CD4-positive, alpha-beta T cell treated with Interleukin-6 at 100 ng/mL for 8 hours (primary cell): ENCODE data around the gene S100Z.
"Not testable (repeated sequence)": the region's sequence is repeated elsewhere in the genome, so short reads cannot be mapped to it uniquely, and the experiment has no call there.

Experiments
- DNase-seq: peaks from one replicate; pipeline ENCODE4 v3.0.0-alpha.2; 2020; ENCODE audit warnings: mixed read lengths, low spot score

Gene S100Z

GRCh38 chr5:76826416-76826815 is 23.4 kb upstream of the S100Z start:
- DNase-seq: not testable (repeated sequence)

GRCh38 chr5:76831110-76831452 is 18.7 kb upstream of the S100Z start:
- no peak for DNase-seq

GRCh38 chr5:76836181-76836580 is 13.6 kb upstream of the S100Z start:
- no peak for DNase-seq

- DNase-seq: no peak
These were observed 13.2 kb upstream of the S100Z start for GRCh38 chr5:76836585-76836984.

GRCh38 chr5:76838481-76839261 is 11.1 kb upstream of the S100Z start:
- no peak for DNase-seq

- no peak for DNase-seq
These were observed 8.5 kb upstream of the S100Z start for GRCh38 chr5:76841361-76841760.

- no peak for DNase-seq
These were observed 3.9 kb upstream of the S100Z start for GRCh38 chr5:76845890-76846289.

- no peak for DNase-seq
These were observed 830 bp downstream of the S100Z start for GRCh38 chr5:76850543-76851145.

- DNase-seq: no peak
These were observed 2.0 kb downstream of the S100Z start for GRCh38 chr5:76851728-76852369.

- no peak for DNase-seq
These were observed 3.0 kb downstream of the S100Z start for GRCh38 chr5:76852772-76853171.

- not testable (repeated sequence) for DNase-seq
These were observed 3.9 kb downstream of the S100Z start for GRCh38 chr5:76853741-76854140.

- DNase-seq: no peak
These were observed 4.8 kb downstream of the S100Z start for GRCh38 chr5:76854644-76855043.

GRCh38 chr5:76855501-76855900 is 5.7 kb downstream of the S100Z start:
- not testable (repeated sequence) for DNase-seq

- DNase-seq: peak; percentile 68
These were observed 6.1 kb downstream of the S100Z start for GRCh38 chr5:76855961-76856360.

GRCh38 chr5:76856800-76857199 is 7.0 kb downstream of the S100Z start:
- DNase-seq: not testable (repeated sequence)

GRCh38 chr5:76859591-76860247 is 9.9 kb downstream of the S100Z start:
- DNase-seq: no peak

- no peak for DNase-seq
These were observed 11.8 kb downstream of the S100Z start for GRCh38 chr5:76861612-76862011.

GRCh38 chr5:76863001-76863400 is 13.2 kb downstream of the S100Z start:
- DNase-seq: no peak

- DNase-seq: no peak
These were observed 16.7 kb downstream of the S100Z start for GRCh38 chr5:76866503-76866902.

- no peak for DNase-seq
These were observed 17.2 kb downstream of the S100Z start for GRCh38 chr5:76867038-76867437.

- DNase-seq: peak; percentile 58
These were observed 18.2 kb downstream of the S100Z start for GRCh38 chr5:76867827-76868693.

- no peak for DNase-seq
These were observed 20.2 kb downstream of the S100Z start for GRCh38 chr5:76870046-76870445.
